A204.1 (cell line): ENCODE results near the gene SH3RF3.
"Not testable (repeated sequence)": the region's sequence is repeated elsewhere in the genome, so short reads cannot be mapped to it uniquely, and the experiment has no call there.

Source experiments
- FAIRE-seq: peaks from 2 replicates; lab custom pipeline; 2012; peaks lifted over from hg19 to GRCh38; lab: Jason Lieb, UNC

Gene SH3RF3

DNA sequence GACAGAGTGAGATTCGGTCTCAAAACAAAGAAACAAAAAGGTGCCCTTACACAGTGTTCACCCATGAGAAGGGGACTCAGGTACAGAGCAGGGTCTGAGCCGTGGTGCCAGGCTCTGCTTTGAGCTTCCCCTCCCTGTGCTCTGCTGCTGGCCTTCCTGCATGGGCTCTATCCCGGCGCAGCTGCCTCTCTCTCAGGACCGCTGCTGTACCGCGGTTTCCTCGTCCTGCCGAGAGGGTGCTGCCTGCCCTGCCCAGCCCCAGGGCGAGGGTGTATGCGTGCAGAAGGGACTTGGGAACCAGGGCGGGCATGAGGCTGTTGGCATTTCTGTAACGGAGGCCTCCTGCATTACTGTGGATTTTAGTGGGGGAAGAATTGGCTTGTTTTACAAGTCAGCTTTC is 30.1 kb downstream of the SH3RF3 start:
- no peak for FAIRE-seq

DNA sequence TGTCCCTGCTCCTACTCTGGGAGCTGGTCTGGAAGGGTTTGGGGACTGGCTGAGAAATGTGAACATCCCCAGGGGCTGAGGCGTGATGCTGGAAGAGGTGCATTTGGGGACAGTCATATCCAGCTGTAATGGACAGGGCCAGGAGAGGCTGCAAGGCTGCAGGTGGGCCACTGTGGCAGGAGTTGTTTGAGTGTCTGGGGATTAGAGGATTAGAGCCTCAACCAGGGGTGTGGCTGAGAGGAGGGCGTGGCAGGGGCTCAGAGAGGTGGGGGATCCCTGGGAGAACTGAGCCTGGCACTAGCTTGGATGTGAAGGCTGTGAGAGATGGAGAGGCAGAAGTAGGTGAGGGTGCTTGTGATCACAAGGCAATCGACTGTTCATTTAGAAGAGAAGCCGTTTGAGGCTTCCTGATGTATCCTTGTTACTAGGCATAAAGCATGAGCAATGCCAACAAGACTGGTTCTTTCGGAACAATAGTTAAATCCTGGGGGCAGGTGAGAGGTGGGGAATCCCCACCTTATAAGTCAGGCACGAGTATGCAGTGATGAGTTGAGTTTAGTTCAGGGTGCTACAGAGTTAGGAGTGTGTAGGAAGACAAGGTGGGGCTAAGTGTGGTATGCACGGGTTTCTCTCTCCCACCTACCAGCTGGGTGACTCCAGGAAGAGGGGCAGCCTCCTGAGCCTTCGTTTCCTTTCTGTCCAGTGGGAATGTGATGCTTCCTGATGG is 31.9 kb downstream of the SH3RF3 start:
- FAIRE-seq = no peak

DNA sequence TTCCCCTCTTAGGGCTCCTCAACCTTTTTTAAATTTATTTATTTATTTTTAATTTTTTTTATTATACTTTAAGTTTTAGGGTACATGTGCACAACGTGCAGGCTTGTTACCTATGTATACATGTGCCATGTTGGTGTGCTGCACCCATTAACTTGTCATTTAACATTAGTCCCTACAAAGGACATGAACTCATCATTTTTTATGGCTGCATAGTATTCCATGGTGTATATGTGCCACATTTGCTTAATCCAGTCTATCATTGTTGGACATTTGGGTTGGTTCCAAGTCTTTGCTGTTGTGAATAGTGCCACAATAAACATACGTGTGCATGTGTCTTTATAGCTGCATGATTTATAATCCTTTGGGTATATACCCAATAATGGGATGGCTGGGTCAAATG is 33.4 kb downstream of the SH3RF3 start:
- not testable (repeated sequence) for FAIRE-seq

DNA sequence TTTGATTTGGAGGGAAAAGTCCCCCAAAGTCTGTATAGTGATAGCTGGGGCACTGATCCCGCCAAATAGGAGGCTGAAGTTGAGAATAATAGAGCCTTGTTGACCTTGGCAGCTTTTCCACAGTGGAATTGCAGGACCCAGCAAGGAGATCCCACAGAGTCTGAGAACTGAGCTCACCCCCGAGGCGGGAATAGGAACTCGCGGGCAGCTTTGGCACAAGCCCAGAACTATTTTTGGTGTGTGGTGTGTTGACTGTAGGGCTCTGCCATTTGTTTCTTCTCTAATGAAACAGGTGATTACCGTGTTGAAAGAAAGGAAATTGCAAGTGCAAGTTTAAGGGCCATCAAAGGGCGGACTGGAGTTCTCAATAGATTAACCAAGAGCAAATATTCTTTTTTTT is 34.0 kb downstream of the SH3RF3 start:
- FAIRE-seq = no peak

DNA sequence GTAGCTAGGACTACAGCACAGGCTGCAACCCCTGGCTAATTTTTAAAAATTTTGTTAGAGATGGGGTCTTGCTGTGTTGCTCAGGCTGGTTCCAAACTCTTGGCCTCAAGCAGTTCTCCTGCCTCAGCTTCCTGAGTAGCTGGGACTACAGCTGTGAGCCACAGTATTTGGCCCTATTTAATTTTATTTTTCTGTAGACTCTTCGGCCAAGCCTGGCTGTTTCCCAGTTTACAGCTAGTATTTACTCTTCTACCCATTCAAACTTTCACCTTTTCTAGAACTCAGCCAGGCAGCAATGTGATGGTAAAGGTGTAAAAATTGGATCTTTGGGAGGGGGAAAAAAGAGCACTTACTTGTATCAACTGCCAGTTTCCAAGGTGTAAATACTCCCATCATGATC is 35.3 kb downstream of the SH3RF3 start:
- FAIRE-seq = no peak

DNA sequence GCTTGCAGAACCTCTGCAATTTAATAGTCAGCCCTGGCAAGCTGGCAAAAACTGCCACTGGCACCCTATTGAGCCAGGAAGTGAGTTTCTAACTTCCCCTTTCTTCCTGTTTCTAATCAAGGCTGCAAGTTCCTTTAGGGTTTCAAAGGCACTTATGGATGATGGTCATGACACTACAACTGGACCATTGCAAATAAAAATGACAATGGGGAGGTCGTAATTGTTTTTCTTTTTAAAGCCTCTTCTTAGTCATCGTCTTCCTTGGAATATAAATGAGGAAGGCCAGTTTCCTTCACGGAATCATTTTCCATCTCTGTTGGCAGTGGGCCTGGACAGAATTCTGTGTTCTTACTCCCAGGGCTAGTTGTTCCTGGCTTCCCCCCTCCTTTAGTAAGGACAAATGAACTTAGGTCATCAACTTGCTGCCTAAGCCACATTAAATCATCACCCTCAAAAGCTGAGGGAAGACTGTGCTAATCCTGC is 35.8 kb downstream of the SH3RF3 start:
- FAIRE-seq = no peak

DNA sequence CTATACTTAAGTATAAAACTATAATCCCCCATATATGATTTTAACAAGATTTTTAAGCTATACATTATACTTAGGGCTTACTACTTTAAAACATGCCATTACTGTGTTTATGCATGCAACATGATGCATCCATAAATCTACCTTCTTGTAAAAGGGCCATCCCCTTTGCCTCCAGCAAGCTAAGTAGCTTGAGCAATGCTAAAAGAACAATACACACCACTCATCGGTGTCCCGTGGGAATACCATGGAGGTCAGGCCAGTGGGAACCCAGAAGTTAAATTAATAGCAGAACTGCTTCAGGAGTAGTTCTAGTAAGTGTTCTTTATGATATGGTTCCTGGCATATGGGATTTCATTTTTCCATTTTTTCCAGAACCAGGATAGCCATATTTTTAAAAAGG is 37.8 kb downstream of the SH3RF3 start:
- no peak for FAIRE-seq

DNA sequence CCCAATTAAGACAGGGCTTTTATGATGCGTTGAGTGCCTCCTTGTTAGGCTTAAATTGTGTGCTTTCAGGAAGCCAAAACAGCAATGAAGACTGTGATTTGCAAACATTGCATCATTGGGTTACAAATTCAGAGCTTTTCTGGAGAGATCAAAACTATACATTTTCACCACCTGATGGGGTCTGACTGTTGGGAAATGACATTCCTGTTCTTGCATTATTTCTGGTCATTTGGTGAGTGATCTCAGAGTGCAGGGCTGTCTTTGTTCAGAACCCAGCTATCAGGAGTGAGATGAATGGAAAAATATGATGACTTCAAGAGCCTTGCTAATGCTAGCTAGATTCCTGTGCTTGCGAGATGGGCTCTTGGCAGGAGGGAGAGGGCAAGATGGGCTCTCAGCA is 39.1 kb downstream of the SH3RF3 start:
- no peak for FAIRE-seq

DNA sequence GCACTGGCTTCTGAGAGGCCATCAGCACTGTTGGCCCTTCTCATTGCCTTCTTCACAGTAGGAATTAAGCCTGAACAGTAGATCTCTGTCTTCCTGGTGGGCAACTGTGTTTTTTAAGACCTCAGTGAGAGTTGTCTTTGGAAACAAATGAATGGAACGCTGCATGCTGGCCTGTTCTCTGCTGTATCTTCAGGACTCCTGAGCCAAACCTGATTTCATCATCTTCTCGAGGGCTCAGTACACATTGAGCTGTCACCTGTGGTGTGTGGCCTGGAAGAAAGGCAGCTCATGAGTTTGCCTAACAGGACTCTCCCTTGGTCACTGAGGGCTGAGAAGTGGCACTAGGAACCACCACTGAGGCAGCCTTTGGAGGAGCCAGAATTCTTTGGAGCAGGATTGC is 39.7 kb downstream of the SH3RF3 start:
- FAIRE-seq = no peak

DNA sequence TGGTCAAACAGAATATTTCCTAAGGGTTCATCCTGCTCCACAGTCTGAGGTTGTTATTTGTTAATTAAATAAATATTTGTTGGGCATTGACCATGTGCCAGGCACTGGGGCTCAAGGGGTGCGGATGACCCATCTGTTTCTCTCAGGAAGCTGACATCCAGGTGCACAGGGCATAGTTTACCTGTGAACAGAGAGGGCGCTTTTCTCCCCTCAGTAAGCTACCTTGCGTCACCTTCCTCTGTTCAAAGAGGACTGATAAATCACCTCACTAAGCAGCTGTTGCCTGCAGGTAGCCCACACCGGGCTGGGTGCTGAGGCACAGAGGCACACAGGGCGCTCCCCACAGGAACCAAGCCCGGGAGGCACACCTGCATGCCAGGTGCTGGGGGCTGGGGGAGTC is 41.6 kb downstream of the SH3RF3 start:
- FAIRE-seq = no peak

DNA sequence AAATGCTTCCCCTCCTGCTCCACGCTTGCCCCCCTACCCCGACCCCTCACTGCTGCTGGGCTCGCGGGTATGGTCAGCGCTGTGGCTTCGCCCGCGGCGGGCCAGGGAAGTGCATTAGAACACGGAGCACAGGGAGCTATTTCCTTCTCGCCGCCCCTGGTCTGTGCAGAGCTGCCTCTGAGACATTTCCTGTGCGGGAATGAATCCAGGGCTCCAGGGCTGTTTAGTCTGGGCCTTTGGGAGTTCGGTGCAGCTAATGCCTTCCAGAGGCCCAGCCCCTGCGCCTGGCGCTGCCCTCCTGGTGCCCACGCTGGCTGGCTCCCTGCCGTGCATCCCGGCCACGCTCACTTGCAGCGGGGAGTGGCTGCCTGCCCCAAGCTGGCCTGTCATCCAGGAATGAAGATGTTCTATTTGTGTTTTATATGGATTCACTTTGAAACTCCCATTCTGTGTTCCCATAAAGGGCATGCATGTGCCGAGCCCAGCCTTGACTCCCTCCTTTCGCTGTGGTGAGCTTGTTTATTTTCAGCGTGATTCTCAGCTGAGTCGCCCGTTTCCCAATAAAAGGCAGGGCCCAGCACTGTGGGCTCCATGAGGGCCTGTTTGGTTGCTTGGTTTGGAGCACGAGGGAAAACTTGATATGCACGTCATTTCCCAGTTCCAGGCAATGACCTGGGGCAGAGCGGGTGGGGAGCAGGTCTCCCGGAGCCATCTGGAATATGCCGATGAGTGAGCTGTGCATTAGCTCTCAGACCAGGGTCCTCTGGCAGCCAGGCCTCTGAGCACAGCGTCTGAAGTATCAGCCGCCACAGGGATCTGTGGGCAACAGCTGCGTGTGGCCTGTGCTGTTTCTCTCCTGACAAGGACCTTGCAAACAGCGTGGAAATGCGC is 42.7 kb downstream of the SH3RF3 start:
- no peak for FAIRE-seq

DNA sequence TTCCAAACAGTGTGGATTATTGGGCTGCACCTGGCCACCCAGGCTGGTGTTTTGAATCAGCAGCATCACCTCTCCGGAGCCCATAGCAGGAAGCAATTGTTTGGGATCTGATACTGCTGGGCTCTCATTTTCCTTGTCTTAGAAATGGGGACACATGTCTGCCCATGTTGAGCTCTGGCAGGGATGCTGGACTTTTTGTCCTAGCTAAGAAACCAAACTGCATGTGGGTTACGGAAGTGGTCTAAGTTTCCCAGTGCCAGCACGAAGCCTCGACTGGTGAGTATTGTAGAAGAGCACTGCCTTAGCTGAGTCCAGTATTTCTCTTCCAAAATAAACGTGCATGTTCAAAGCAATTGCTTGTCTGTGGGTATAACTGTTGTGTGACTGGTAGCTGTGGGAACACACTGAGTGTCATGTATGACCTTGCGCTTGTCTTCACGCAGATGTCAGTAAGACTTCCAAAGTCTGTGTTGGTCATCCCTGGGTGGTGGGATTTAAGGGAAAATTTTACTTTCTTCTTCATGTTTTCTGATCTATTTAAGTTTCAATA is 43.6 kb downstream of the SH3RF3 start:
- no peak for FAIRE-seq

DNA sequence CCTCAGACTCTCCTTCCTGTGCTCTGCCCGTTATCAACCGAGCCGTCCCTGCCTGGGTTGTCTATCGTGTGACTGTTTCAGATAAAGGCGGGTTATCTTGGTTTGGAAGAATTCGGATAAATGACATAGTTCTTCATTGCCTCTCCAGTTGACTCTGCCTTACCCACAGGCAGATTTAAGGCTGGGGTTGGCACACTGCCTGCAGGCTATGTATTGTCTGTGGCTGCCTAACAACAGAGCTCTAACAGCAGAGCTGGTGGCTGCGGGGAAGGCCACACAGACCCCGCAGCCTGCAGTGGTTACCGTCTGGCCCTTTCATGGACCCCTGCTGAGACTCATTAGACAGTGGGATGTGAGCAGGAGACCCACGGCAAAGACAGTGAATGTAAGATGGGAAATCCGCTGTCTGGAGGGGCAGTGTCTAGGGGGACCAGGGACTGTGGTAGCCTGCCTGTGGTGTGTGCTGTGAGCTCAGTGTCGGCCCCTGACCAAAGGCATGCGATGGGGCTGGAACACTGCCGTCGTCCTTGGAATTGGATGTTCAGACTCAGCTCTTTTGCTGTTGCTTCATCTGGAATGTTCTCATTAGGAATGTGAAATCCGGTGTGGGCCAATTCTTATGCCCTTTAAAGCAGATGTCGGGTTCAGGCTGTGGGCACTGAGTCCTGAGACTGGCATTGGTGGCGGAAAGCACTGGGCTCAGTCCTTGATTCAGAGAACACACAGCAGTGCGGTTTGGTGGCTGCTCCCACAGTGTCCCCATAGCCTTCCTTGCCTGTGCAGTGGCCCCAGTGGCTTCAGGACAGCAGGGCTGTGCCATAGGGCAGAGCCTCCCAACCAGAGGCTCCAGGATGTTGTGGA is 44.5 kb downstream of the SH3RF3 start:
- FAIRE-seq = no peak

DNA sequence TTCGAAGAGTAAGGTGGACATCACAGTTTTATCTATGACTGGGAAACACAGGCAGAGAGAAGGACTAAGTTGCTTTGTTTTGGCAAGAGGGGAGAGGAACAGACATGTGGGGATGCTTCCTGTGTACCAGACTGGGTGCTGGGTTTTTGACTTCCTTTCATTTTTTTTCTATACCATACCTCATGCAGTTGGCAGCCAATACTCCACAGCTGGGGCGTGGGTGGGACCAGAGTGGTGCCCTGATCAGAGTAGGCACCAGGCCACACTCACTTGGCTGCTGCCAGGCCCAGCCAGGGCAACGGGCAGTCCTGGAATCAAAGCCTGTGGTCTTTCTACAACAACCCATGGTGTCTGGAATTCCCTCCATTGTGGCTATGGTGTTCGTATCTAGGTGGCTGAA is 45.2 kb downstream of the SH3RF3 start:
- FAIRE-seq = no peak

DNA sequence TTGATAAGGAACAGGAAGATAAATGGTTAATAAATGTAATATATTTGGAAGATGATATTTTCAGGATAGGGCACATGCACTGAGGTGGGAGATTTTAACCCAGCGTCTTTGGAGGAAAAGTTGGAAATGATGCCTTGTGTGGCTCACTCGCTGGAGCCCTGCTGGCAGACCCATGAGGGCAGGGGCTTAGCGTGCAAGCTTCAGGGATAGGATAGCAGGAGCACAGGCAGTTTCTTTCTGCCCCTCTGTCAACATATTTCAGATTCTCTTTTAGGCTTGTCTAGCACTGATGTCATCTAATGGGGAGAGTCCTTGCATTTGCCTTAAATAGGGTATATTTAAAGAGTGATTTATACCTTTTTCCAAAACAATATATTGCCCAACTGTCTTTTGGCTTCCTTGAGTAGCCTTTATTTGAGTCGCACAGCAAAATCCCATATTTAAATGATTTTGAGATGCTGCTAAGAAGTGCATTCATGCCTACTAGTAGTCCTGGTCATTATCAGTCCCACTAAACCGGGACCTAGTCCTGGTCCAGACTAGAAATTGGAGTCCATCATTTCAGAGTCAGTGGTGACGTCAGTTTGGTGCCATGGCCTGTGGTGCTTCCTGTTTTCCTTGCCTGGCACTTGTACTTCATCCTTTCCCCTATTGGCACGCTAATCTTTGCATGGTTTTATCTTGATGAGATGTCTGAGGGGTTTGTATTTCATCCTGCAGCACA is 45.8 kb downstream of the SH3RF3 start:
- no peak for FAIRE-seq

DNA sequence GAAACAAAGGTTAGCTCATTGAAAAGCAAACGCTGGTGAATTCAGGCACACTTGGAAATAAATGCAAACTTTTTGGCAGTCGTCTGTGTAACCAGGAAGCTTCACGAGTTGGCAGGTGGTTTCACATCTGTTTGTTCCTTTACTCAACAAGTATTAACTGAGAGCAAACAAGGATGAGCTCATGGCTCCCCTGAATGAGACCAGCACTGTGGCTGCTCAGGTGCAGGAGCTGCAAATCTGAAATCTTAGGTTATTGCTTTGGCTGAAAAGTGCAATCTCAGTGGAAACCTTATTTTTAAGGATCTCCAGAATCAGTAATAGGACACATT is 46.3 kb downstream of the SH3RF3 start:
- FAIRE-seq = no peak

DNA sequence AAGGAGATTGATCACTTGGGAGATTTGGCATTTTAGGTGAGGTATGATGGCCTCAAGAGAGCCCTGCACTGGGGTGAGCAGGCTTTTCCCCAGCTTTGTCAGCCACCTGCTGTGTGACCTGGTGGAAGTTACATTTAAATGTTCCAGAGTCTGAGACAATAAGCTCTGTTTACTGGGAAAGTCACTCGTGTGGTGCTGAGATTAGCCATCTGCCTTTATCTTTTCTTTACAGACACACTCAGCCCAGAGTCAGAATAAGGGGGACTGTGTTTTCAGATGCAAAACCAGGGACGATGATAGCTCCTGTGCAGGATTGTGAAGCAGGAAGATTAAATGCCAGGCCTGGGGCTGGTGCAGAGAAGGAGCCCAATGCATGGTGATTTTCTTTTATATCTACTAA is 47.9 kb downstream of the SH3RF3 start:
- FAIRE-seq = no peak

DNA sequence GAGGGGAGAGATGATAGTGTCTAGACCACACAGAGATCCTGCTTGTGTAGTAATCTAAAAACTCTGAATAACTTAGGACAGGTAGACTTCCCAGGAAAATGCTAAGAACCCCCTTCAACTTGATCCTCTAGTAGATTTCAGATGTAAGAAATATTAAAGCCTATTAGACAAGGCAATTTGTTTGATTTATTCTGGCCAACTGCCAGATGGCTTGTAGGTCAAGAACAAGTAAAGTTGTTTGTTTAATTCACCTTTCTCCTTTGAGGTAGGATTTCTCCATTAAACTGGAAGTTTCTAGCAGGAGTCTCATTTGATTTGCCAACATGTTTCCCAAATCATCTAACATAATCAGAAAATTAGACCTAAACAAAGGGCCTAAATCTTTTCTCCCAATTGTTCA is 48.6 kb downstream of the SH3RF3 start:
- no peak for FAIRE-seq

DNA sequence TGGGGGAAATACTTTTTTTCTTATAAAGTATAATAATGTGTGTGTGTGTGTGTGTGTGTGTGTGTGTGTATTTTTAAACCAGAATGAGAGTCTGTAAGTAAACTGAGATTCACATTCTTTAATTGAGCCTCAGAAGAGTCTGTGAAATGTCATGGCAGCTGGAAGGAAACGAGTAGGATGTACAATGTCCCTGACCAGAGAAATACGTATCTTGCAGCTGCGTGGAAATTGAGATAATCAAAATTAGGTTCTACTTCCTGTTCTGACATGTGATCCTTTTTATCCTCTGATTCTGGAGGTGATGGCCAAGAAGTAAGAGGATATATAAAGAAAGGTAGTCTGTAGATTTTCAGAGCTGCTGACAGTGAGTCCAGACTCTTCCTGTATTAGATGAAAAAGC is 50.0 kb downstream of the SH3RF3 start:
- FAIRE-seq = no peak

DNA sequence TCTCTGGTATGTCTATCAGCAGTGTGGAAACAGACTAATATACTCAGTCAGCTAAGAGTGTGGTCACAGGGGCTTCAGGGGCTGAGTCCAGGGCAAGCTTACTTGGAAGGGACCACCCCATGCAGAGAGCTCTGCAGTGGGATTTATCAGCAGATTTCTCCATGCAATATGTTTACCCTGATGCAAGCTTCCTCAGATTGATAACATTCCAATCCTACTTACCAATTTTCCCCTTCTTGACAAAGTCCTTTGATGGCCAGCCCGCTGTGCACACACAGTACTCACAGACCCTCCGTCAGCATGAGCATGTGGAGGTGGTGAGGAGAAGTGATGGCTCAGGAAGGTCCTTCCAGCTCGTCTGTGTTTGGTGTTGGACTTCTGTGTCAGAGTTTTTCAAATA is 51.8 kb downstream of the SH3RF3 start:
- FAIRE-seq = no peak

DNA sequence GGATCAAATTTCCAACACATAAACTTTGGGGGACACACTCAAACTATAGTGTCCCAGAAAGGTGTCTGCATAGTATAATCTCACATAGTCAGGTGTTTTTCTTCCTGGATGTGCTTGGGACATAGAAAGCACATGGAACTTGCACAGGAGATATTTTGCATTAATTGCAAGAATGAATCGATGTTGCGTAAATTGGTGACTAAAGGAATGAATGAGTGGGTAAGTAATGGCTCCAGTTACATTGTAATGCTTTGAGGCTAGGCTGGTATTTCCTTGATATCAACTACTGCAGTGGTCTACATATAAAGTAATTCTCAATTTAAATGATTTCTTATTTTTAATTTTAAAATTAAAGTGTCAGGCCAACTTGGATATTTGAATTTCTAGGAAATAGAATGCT is 53.4 kb downstream of the SH3RF3 start:
- no peak for FAIRE-seq

DNA sequence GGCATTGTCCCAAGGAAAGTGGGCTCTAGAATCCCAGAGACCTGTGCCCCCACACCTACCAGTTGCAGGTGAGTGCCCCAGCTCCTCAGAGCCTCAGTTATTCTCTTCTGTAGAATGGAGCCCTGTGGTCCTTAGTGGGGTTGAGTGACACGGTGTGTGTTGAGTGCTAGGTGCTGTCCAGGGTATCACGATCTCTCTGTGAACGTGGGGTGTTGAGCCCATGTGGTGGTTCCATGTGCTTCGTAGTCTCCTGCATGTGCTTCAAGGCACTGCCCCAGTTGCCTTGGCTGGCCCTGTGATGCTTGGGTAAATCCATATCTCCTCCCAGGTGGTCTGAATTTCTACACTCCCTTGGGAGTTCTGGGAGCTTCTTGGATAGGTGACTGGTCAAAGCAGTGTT is 54.9 kb downstream of the SH3RF3 start:
- FAIRE-seq = no peak
